ENCODE measurements around the gene IPO4. TPM values are rescaled to one million over a fixed set of nuclear protein-coding genes. Genes with fewer than 3 reads are reported as not detected.

IPO4 gene
- total and polyA plus RNA-seq, 9 of the 15 experiments (the other 6 are each of a cell fraction or from before 2014, with no cell fraction given) = 7.3 to 122 (median 31.8) TPM

DNA sequence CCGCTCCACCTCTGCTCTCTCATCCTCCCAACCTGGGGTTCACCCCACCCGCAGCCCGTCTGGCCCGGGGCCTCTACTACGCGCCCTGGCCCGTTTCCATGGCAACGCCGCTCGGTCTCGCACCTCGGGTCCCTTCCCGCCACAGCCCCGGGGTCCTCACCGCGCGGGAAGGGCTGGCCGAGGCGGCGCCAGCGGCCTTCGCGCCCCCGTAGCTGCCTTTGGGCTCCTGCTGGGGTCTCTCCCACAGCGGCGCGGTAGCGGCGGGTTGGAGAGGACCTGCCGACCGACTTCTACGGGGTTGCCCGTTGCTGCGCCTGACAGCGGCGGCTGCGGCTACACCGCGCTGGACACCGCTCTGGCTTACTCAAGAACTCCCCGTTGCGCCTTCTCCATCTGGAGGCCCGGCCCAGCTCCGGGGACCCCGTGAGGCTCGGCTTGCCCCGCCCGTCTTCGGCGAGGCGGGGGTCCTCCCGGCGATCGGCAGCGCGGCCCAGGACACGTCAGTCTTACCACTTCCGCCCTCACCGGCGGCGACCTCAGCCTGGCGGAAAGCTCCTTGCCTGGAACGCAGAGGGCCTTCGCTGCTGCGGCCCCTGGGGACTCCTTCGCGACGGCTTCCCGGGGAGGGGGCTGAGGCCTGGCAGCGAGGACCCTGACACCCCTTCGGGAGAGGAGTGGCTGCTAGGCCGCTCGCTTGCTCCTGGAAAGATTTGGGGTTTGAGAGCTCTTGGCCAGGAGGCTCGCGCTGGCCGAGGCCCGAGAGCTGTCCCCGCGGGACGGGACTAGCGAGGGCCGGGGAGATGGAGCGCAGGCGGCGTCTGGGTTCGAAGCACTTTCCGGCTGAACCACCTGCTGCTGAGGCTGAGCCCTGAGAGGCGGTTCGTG, 6.8 kb upstream of the IPO4 start, which contains the start of gene TM9SF1 (continued):
- TF ChIP-seq KDM4B (IDR thresholded peaks at IDR 0.05; ENCODE audit: borderline replicate concordance in 2 of 2, low read depth in 1 of 2) = peak in 1 of 2 experiments; percentile 39; a peak in 1 of 4 replicates
- TF ChIP-seq, protein P1, sequence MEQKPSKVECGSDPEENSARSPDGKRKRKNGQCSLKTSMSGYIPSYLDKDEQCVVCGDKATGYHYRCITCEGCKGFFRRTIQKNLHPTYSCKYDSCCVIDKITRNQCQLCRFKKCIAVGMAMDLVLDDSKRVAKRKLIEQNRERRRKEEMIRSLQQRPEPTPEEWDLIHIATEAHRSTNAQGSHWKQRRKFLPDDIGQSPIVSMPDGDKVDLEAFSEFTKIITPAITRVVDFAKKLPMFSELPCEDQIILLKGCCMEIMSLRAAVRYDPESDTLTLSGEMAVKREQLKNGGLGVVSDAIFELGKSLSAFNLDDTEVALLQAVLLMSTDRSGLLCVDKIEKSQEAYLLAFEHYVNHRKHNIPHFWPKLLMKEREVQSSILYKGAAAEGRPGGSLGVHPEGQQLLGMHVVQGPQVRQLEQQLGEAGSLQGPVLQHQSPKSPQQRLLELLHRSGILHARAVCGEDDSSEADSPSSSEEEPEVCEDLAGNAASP (IDR thresholded peaks at IDR 0.05) = no peak
- no peak for TF ChIP-seq EHMT2 (IDR thresholded peaks at IDR 0.05)
- TF ChIP-seq, protein P2, sequence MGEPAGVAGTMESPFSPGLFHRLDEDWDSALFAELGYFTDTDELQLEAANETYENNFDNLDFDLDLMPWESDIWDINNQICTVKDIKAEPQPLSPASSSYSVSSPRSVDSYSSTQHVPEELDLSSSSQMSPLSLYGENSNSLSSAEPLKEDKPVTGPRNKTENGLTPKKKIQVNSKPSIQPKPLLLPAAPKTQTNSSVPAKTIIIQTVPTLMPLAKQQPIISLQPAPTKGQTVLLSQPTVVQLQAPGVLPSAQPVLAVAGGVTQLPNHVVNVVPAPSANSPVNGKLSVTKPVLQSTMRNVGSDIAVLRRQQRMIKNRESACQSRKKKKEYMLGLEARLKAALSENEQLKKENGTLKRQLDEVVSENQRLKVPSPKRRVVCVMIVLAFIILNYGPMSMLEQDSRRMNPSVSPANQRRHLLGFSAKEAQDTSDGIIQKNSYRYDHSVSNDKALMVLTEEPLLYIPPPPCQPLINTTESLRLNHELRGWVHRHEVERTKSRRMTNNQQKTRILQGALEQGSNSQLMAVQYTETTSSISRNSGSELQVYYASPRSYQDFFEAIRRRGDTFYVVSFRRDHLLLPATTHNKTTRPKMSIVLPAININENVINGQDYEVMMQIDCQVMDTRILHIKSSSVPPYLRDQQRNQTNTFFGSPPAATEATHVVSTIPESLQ (CRISPR knock-in tag; IDR thresholded peaks at IDR 0.05) = peak; percentile 40; the same call in 1 of the 2 replicates
- TF ChIP-seq U2AF1 (optimal IDR thresholded peaks at IDR 0.05; ENCODE audit: low read depth, low read length) = no peak
- TF ChIP-seq VEZF1 (CRISPR knock-in tag; IDR thresholded peaks at IDR 0.05) = peak; percentile 61
- no peak for TF ChIP-seq CLOCK (CRISPR knock-in tag; IDR thresholded peaks at IDR 0.05; ENCODE audit: borderline replicate concordance)
- TF ChIP-seq, protein P3, sequence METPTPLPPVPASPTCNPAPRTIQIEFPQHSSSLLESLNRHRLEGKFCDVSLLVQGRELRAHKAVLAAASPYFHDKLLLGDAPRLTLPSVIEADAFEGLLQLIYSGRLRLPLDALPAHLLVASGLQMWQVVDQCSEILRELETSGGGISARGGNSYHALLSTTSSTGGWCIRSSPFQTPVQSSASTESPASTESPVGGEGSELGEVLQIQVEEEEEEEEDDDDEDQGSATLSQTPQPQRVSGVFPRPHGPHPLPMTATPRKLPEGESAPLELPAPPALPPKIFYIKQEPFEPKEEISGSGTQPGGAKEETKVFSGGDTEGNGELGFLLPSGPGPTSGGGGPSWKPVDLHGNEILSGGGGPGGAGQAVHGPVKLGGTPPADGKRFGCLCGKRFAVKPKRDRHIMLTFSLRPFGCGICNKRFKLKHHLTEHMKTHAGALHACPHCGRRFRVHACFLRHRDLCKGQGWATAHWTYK (CRISPR knock-in tag; IDR thresholded peaks at IDR 0.05) = peak; percentile 72
- TF ChIP-seq ZZZ3 (IDR thresholded peaks at IDR 0.05) = no peak
- TF ChIP-seq FOXA1 (IDR thresholded peaks at IDR 0.05; ENCODE audit: borderline replicate concordance) = no peak
- no peak for TF ChIP-seq THRAP3 (IDR thresholded peaks at IDR 0.05; ENCODE audit: borderline replicate concordance)
- no peak for TF ChIP-seq HMBOX1 (IDR thresholded peaks at IDR 0.05)
- peak; percentile 9; the same call in 1 of the 2 replicates for TF ChIP-seq JUN (IDR thresholded peaks at IDR 0.05; ENCODE audit: borderline replicate concordance, low read depth, low read length)
- TF ChIP-seq JUN (CRISPR knock-in tag; IDR thresholded peaks at IDR 0.05; ENCODE audit: borderline replicate concordance) = no peak
- TF ChIP-seq PTBP1 (IDR thresholded peaks at IDR 0.05; ENCODE audit: low read depth, low read length) = no peak
- TF ChIP-seq ZNF668 (CRISPR knock-in tag; IDR thresholded peaks at IDR 0.05) = no peak
- TF ChIP-seq ERF (CRISPR knock-in tag; IDR thresholded peaks at IDR 0.05) = no peak
